ENCODE results near the gene FGF21.

The FGF21 gene

GRCh38 chr19:48731452-48731851 is 23.9 kb upstream of the FGF21 start:
- Histone ChIP-seq H3K36me3 (ENCODE audit: control insufficient read depth, insufficient read depth, low read length) (no peaks in the 10 kb centered on the region), H3K4me2 (ENCODE audit: low read length) (no peak overlapping the region), H3K27me3 (ENCODE audit: control insufficient read depth, insufficient read depth, low read length) (no peaks in the 10 kb centered on the region), H3K4me1 (no peaks in the 10 kb centered on the region), H2AFZ (no peak overlapping the region), H3K27ac (no peak overlapping the region), H3K9me3 (ENCODE audit: control insufficient read depth, low read length) (no peaks in the 10 kb centered on the region), H3K4me3 (ENCODE audit: low read depth, low read length) (no peak overlapping the region), H3K9ac (no peak overlapping the region), H3K79me2 (no peaks in the 10 kb centered on the region)
- no peak for TF ChIP-seq CTCF (IDR thresholded peaks at IDR 0.05)

GRCh38 chr19:48734625-48735024 is 20.7 kb upstream of the FGF21 start:
- H2AFZ ChIP-seq = no peak overlapping the region
- H3K36me3 ChIP-seq (ENCODE audit: control insufficient read depth, insufficient read depth, low read length) = no peaks in the 10 kb centered on the region
- H3K4me3 ChIP-seq (ENCODE audit: low read depth, low read length) = no peak overlapping the region
- H3K4me1 ChIP-seq = no peaks in the 10 kb centered on the region
- no peaks in the 10 kb centered on the region for H3K27me3 ChIP-seq (ENCODE audit: control insufficient read depth, insufficient read depth, low read length)
- no peak overlapping the region for H3K9ac ChIP-seq
- TF ChIP-seq CTCF (IDR thresholded peaks at IDR 0.05) = no peak
- H3K9me3 ChIP-seq (ENCODE audit: control insufficient read depth, low read length) = no peaks in the 10 kb centered on the region
- H3K79me2 ChIP-seq = no peaks in the 10 kb centered on the region
- H3K27ac ChIP-seq = no peak overlapping the region
- peak overlapping the region; percentile 18 for H3K4me2 ChIP-seq (ENCODE audit: low read length)

- no peak overlapping the region for H3K27ac ChIP-seq
- H3K36me3 ChIP-seq (ENCODE audit: control insufficient read depth, insufficient read depth, low read length) = no peaks in the 10 kb centered on the region
- no peak for TF ChIP-seq CTCF (IDR thresholded peaks at IDR 0.05)
These were observed 20.2 kb upstream of the FGF21 start for GRCh38 chr19:48735031-48735615.

GRCh38 chr19:48737360-48737998 is 17.8 kb upstream of the FGF21 start:
- Histone ChIP-seq H3K4me1 (no peaks in the 10 kb centered on the region), H3K79me2 (no peaks in the 10 kb centered on the region), H2AFZ (no peak overlapping the region), H3K27ac (no peak overlapping the region), H3K4me2 (ENCODE audit: low read length) (no peak overlapping the region), H3K27me3 (ENCODE audit: control insufficient read depth, insufficient read depth, low read length) (no peaks in the 10 kb centered on the region), H3K9me3 (ENCODE audit: control insufficient read depth, low read length) (no peaks in the 10 kb centered on the region), H3K36me3 (ENCODE audit: control insufficient read depth, insufficient read depth, low read length) (no peaks in the 10 kb centered on the region), H3K4me3 (ENCODE audit: low read depth, low read length) (no peak overlapping the region), H3K9ac (no peak overlapping the region)
- TF ChIP-seq CTCF (IDR thresholded peaks at IDR 0.05) = no peak

More at GRCh38 chr19:48735031-48735615, 20.2 kb upstream of the FGF21 start:
- Histone ChIP-seq H3K27me3 (ENCODE audit: control insufficient read depth, insufficient read depth, low read length) (no peaks in the 10 kb centered on the region), H2AFZ (peak overlapping the region; percentile 45), H3K4me2 (ENCODE audit: low read length) (peak overlapping the region; percentile 18), H3K9me3 (ENCODE audit: control insufficient read depth, low read length) (no peaks in the 10 kb centered on the region), H3K4me3 (ENCODE audit: low read depth, low read length) (no peak overlapping the region), H3K4me1 (no peaks in the 10 kb centered on the region), H3K9ac (no peak overlapping the region), H3K79me2 (no peaks in the 10 kb centered on the region)
